GM18502 (cell line): Measurements from ENCODE around the gene FIBP.
"Not testable (repeated sequence)": the region's sequence is repeated elsewhere in the genome, so short reads cannot be mapped to it uniquely, and the experiment has no call there.

ENCODE experiments used
- ATAC-seq: cut with Tn5 transposase; IDR thresholded peaks from one replicate; pipeline ENCODE4 v1.9.1; 2021; ENCODE audit warnings: mild to moderate bottlenecking; ENCODE audit not compliant: unreplicated experiment, poor library complexity

FIBP gene

DNA sequence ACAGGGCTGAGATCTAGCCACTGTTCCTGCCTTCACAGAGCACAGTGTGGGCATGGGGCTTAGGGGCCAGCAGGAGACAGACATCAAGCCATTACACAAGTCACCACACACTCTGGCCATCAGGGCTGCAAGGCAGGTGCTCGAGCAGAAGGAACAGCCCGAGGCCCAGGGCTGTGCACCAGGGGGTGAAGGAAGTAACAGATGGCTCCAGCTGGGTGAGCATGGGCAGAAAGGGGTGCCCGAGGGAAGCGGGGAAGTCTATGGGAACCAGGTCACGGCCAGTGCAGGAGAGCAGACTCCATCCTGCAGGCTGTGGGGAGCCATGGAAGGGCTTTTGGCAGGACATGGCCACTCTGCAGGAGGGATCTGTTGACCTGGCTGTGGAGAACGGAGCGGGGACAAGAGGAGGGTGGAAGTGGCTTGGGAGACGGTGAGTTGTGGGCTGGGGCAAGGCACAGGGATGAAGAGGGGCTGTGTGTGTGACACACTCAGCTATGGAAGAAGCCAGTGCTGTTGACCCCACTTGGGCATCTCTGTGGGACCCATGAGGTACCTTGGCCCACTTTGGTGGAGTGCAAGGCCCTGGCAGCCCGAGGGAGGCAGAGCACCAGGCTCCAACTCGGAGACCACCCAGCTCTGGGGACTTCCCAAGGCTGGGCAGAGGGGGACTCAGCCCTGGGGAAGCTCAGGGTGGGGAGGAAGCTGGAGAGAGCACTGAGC lies 27.0 kb upstream of the FIBP start:
- ATAC-seq, result no peak

- ATAC-seq, result no peak
Observed at GRCh38 chr11:65912845-65913244, 24.6 kb upstream of the FIBP start.

DNA sequence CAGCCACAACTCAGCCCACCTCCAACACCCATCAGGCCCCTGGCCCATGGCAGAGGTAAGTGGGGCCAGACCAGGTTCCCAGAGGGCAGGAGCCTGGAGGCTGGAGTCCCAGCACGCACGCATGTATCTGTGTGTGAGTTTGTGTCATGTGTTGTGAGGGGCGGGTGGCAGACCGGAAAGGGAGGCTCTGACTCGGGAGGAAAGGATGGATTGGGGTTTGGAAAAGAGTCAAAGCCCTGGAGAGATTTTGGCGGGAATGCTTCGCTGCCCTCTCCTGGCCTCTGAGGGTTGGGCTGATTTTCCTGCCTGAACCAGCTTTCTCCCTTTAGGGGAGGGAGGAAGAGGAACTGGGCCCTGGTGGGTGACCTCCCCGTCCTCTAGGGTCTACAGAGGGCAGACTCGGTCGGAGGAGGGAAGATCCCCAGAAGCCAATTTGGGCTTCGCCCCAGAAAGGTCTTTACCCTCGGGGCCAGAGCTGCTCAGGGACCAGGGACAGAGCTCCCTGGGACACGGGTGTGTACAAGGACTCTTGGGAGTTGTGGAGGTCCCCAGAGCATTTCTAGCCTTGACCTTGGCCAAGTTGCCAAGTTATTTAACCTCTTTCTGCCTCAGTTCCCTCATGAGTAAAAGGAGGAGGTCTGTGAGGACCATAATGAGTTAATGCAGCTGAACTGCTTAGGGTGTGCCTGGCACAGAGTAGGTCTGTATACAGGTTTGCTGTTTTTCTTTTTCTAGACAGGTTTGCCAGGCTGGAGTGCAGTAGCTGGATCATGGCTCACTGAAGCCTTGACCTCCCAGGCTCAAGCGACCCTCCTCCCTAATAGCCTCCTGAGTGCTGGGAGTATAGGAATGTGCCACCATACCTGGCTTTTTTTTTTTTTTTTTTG lies 23.7 kb upstream of the FIBP start:
- ATAC-seq, result no peak

- ATAC-seq, result no peak
Observed at GRCh38 chr11:65907878-65908277, 19.6 kb upstream of the FIBP start.

- no peak for ATAC-seq
Observed at GRCh38 chr11:65906602-65907001, 18.3 kb upstream of the FIBP start.

DNA sequence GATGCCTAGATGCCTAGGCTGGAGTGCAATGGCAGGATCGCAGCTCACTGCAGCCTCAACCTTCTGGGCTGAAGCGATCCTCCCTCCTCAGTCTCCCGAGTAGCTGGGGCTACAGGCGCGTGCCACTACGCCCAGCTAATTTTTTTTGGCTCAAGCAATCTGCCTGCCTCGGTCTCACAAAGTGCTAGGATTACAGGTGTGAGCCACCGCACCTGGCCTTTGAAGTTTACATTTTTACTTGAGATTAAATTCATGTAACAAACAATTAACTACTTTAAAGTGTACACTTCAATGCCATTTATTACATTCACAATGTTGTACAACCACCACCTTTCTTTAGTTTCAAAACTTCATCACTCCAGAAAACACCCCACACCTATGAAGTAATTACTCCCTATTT lies 15.4 kb upstream of the FIBP start:
- ATAC-seq, result no peak

GRCh38 chr11:65903068-65903481 lies 14.8 kb upstream of the FIBP start:
- ATAC-seq, result no peak

DNA sequence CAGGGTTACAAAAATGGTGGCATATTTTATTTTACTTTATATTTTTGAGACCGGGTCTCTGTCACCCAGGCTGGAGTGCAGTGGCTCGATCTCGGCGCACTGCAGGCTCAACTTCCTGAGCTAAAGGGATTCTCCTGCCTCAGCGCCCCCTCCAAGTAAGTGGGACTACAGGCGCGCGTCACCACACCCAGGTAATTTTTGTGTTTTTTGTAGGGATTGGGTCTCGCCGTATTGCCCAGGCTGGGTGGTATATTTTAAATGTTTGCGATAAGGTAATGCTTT lies 12.6 kb upstream of the FIBP start:
- ATAC-seq, result no peak

- peak; percentile 77 for ATAC-seq
Observed at GRCh38 chr11:65900125-65900898, 12.0 kb upstream of the FIBP start, which contains the start of gene FOSL1. FOSL1 (minus strand) TSS chr11:65900388; CDS start chr11:65900339, 49 bp downstream.

- no peak for ATAC-seq
Observed at GRCh38 chr11:65899356-65900124, 11.3 kb upstream of the FIBP start.

DNA sequence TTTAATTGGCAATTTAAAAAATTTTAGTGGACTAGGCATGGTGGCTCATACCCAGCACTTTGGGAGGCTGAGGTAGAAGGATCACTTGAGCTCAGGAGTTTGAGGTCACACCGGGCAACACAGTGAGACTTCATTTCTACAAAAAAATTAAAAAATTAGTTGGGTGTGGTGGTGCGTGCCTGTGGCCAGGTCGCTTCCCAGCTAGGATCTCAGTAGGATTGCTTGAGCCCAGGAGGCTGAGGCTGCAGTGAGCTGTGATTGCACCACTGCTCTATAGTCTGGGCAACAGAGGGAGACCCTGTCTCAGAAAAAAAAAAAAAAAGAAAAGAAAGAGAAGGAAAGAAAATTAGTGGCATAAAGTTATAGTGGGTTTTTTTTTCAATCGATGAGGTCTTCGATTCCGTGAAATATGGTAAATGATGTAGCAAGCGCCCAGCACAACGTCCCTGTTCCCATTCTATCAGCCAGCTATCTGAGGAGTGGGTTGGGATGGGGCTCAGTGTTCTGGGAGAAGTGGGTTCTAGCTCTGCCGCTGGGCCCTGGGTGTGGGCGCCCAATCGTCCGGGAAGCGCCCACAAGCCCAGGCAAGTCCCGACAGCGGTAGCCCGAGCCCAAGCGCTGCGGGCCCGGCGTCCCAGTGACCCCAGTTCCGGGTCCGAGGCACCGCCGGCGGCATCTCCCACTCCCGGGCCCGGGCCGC lies 10.5 kb upstream of the FIBP start:
- ATAC-seq, result no peak

- ATAC-seq, result no peak
Observed at GRCh38 chr11:65897020-65897471, 8.8 kb upstream of the FIBP start.

DNA sequence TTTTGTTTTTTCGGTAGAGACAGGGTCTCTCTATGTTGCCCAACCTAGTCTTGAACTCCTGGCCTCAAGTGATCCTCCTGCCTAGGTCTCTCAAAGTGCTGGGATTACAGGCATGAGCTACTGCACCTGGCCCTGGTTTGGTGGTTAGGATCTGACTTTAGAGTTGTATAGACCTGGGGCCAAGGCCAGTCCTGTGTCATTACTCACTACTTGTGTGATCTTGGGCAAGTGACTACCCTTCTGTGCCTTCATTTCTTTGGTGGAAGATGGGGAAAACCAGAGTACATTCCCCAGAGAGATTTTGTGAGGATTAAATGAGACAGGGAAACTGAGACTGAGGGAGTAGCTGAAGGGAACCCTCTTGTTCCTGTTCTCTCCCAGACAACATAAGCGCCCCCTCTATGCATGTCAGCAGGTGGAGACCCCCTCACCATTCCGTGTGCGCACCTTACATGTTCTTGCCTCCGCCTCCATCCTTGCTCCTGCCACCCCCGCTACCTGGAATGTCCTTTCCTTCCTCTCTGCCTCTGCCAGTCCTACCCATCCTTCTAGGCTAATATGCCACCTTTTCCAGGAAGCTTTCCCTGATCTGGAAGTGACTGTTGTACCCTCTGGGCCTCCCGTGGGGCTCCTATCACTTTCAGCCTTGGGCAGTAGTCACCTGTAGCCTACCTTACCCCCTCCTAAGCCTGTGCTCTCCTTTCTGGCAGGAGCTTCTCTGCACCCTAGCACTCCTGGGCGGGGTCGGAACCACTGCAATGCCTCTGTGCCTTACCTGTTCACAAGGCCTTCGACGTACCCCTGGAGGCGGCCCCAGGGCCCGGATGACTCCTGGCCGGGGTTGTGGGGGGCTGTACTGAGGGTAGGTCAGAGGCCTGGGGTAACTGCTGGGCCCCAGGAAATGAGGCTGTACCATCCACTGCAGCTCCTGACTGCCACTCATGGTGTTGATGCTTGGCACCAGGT lies 8.0 kb upstream of the FIBP start:
- no peak for ATAC-seq

- ATAC-seq, result no peak
Observed at GRCh38 chr11:65895482-65895981, 7.3 kb upstream of the FIBP start.

GRCh38 chr11:65894034-65894591 lies 5.8 kb upstream of the FIBP start:
- ATAC-seq, result no peak

- no peak for ATAC-seq
Observed at GRCh38 chr11:65892661-65893317, 4.5 kb upstream of the FIBP start.

- not testable (repeated sequence) for ATAC-seq
Observed at GRCh38 chr11:65892137-65892540, 3.9 kb upstream of the FIBP start.
